Measurements from ENCODE around the gene TCHP.

GRCh38 chr12:109893261-109893995 is 6.6 kb upstream of the TCHP start:
- no peak for TF ChIP-seq EZH2 (IDR thresholded peaks at IDR 0.05; ENCODE audit: borderline replicate concordance, low read depth, low read length, severe bottlenecking)
- TF ChIP-seq, protein P1, sequence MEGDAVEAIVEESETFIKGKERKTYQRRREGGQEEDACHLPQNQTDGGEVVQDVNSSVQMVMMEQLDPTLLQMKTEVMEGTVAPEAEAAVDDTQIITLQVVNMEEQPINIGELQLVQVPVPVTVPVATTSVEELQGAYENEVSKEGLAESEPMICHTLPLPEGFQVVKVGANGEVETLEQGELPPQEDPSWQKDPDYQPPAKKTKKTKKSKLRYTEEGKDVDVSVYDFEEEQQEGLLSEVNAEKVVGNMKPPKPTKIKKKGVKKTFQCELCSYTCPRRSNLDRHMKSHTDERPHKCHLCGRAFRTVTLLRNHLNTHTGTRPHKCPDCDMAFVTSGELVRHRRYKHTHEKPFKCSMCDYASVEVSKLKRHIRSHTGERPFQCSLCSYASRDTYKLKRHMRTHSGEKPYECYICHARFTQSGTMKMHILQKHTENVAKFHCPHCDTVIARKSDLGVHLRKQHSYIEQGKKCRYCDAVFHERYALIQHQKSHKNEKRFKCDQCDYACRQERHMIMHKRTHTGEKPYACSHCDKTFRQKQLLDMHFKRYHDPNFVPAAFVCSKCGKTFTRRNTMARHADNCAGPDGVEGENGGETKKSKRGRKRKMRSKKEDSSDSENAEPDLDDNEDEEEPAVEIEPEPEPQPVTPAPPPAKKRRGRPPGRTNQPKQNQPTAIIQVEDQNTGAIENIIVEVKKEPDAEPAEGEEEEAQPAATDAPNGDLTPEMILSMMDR (IDR thresholded peaks at IDR 0.05; ENCODE audit: borderline replicate concordance, extremely low read depth, low read length, poor library complexity, severe bottlenecking), result no peak
